ENCODE data around the gene CPT1B. TPM values are rescaled to one million over a fixed set of nuclear protein-coding genes. Genes with fewer than 3 reads are reported as not detected.

CPT1B gene
- total RNA-seq, 2 experiments from 2014 or later = 42.9 to 43.7 TPM

GRCh38 chr22:50548921-50549790, 29.1 kb downstream of the CPT1B start:
- TF ChIP-seq, protein P1, sequence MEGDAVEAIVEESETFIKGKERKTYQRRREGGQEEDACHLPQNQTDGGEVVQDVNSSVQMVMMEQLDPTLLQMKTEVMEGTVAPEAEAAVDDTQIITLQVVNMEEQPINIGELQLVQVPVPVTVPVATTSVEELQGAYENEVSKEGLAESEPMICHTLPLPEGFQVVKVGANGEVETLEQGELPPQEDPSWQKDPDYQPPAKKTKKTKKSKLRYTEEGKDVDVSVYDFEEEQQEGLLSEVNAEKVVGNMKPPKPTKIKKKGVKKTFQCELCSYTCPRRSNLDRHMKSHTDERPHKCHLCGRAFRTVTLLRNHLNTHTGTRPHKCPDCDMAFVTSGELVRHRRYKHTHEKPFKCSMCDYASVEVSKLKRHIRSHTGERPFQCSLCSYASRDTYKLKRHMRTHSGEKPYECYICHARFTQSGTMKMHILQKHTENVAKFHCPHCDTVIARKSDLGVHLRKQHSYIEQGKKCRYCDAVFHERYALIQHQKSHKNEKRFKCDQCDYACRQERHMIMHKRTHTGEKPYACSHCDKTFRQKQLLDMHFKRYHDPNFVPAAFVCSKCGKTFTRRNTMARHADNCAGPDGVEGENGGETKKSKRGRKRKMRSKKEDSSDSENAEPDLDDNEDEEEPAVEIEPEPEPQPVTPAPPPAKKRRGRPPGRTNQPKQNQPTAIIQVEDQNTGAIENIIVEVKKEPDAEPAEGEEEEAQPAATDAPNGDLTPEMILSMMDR (IDR thresholded peaks at IDR 0.05) = no peak
- Mint-ChIP-seq H3K27me3 (no peaks in the 10 kb centered on the region), H3K9me3 (no peaks in the 10 kb centered on the region), H3K36me3 (ENCODE audit: low read depth) (no peaks in the 10 kb centered on the region), H3K4me3 (peak overlapping the region; percentile 80), H3K27ac (peak overlapping the region; percentile 81), H3K4me1 (ENCODE audit: low read depth) (peaks cover 37% of the 10 kb centered on the region)
- intact Hi-C loops (cut with micrococcal nuclease) = no loop called here
- DNase-seq (no peak), ATAC-seq (no peak)
- CTCF ChIA-PET = interaction anchor here (0.7 to 4.6 kb wide), 11 partner anchors 9 to 72 kb away, joined by 3 to 32 read pairs (median 12); partner anchors contain the start of genes SCO2, SYCE3 and TYMP
- POLR2A ChIA-PET = interaction anchor here (0.6 to 5.7 kb wide), 12 partner anchors 10 to 72 kb away, joined by 3 to 43 read pairs (median 6); partner anchors contain the start of genes SCO2, SYCE3 and TYMP

GRCh38 chr22:50548040-50548920, 29.9 kb downstream of the CPT1B start:
- TF ChIP-seq, protein P1 (IDR thresholded peaks at IDR 0.05) = peak; percentile 35
- Mint-ChIP-seq H3K27me3 (no peaks in the 10 kb centered on the region), H3K4me1 (ENCODE audit: low read depth) (peaks cover 37% of the 10 kb centered on the region), H3K36me3 (ENCODE audit: low read depth) (no peaks in the 10 kb centered on the region), H3K9me3 (no peaks in the 10 kb centered on the region), H3K27ac (peak overlapping the region; percentile 86), H3K4me3 (peak overlapping the region; percentile 68)
- peak; percentile 76 for DNase-seq
- ChIA-PET POLR2A (interaction anchor here (0.8 to 5.7 kb wide), 14 partner anchors 9 to 79 kb away, joined by 3 to 43 read pairs (median 6); partner anchors contain the start of genes CHKB, SCO2, SYCE3 and TYMP), CTCF (interaction anchor here (0.7 to 4.6 kb wide), 11 partner anchors 9 to 272 kb away, joined by 3 to 32 read pairs (median 9); partner anchors contain the start of genes SCO2, SYCE3 and TYMP)
- intact Hi-C loops (cut with micrococcal nuclease) = no loop called here
- ATAC-seq = peak; percentile 46

GRCh38 chr22:50547263-50547985, 30.8 kb downstream of the CPT1B start:
- ATAC-seq (no peak), DNase-seq (peak; percentile 31)
- intact Hi-C loops (cut with micrococcal nuclease) = no loop called here
- H3K36me3 Mint-ChIP-seq (ENCODE audit: low read depth) = no peaks in the 10 kb centered on the region
- TF ChIP-seq, protein P1 (IDR thresholded peaks at IDR 0.05) = no peak
- ChIA-PET CTCF (interaction anchor here (1.0 to 4.6 kb wide), 9 partner anchors 8 to 271 kb away, joined by 3 to 32 read pairs (median 9); partner anchors contain the start of genes SCO2, SYCE3 and TYMP), POLR2A (interaction anchor here (0.8 to 5.7 kb wide), 13 partner anchors 8 to 80 kb away, joined by 3 to 43 read pairs (median 6); partner anchors contain the start of genes CHKB, SCO2, SYCE3 and TYMP)
- H3K27me3 Mint-ChIP-seq = no peaks in the 10 kb centered on the region
- peaks cover 40% of the 10 kb centered on the region for H3K4me1 Mint-ChIP-seq (ENCODE audit: low read depth)
- peak overlapping the region; percentile 57 for H3K4me3 Mint-ChIP-seq
- H3K27ac Mint-ChIP-seq = peak overlapping the region; percentile 77
- H3K9me3 Mint-ChIP-seq = no peaks in the 10 kb centered on the region

- TF ChIP-seq, protein P1 (IDR thresholded peaks at IDR 0.05) = no peak
- ChIA-PET CTCF (interaction anchor here (1.0 to 4.6 kb wide), 8 partner anchors 9 to 76 kb away, joined by 3 to 32 read pairs (median 7); partner anchors contain the start of genes SCO2 and SYCE3), POLR2A (interaction anchor here (0.8 to 5.7 kb wide), 12 partner anchors 8 to 75 kb away, joined by 3 to 43 read pairs (median 12); partner anchors contain the start of genes SCO2, SYCE3 and TYMP)
- DNase-seq = no peak
- peak overlapping the region; percentile 80 for H3K27ac Mint-ChIP-seq
- no peaks in the 10 kb centered on the region for H3K36me3 Mint-ChIP-seq (ENCODE audit: low read depth)
- H3K27me3 Mint-ChIP-seq = no peaks in the 10 kb centered on the region
- H3K9me3 Mint-ChIP-seq = no peaks in the 10 kb centered on the region
- ATAC-seq = no peak
- intact Hi-C loops (cut with micrococcal nuclease) = no loop called here
- peaks cover 48% of the 10 kb centered on the region for H3K4me1 Mint-ChIP-seq (ENCODE audit: low read depth)
- H3K4me3 Mint-ChIP-seq = peak overlapping the region; percentile 39
These were observed 31.6 kb downstream of the CPT1B start for GRCh38 chr22:50546326-50547262.

Data from activated CD8-positive, alpha-beta T cell treated with anti-CD3 and anti-CD28 coated beads for 36 hours (primary cell).